Endothelial cell of umbilical vein (primary cell): ENCODE measurements around the gene ITGA1.
"Not testable (repeated sequence)": the region's sequence is repeated elsewhere in the genome, so short reads cannot be mapped to it uniquely, and the experiment has no call there.

Experiments used
- CTCF ChIP-seq, 2 donors: IDR thresholded peaks; 1 replicate in 1 of 2; 2 replicates in 1 of 2; pipeline ENCODE4 v1.5.1; 2011; ENCODE audit warnings: low read length in 2 of 2, mild to moderate bottlenecking in 2 of 2, moderate library complexity in 2 of 2, control low read depth in 1 of 2, inconsistent platforms in 1 of 2, low read depth in 1 of 2; ENCODE audit not compliant: insufficient read depth in 1 of 2; ENCODE audit errors: extremely low read depth in 1 of 2
- EZH2 ChIP-seq: IDR thresholded peaks from 2 replicates; pipeline ENCODE4 v1.6.1; 2012; ENCODE audit warnings: borderline replicate concordance, low read depth, mild to moderate bottlenecking, moderate library complexity, low read length, inconsistent platforms; ENCODE audit not compliant: severe bottlenecking
- MAX ChIP-seq: IDR thresholded peaks from 2 replicates; pipeline ENCODE4 v1.6.1; 2011; ENCODE audit not compliant: insufficient read depth, insufficient read length
- MYC ChIP-seq: IDR thresholded peaks from one replicate; pipeline ENCODE4 v1.6.1; 2011; ENCODE audit warnings: mild to moderate bottlenecking, low read depth, low read length
- POLR2A ChIP-seq: IDR thresholded peaks from 2 replicates; pipeline ENCODE4 v1.6.1; 2012; ENCODE audit warnings: low read depth, mild to moderate bottlenecking, control low read depth, low read length
- POLR2AphosphoS5 ChIP-seq: IDR thresholded peaks from 2 replicates; pipeline ENCODE4 v1.6.1; 2012; ENCODE audit warnings: low read depth, mild to moderate bottlenecking, control low read depth, low read length, moderate library complexity; ENCODE audit not compliant: insufficient read depth

GRCh38 chr5:52865991-52866390 lies 78.3 kb downstream of the ITGA1 start:
- TF ChIP-seq POLR2A; CTCF (IDR thresholded peaks at IDR 0.05; ENCODE audit: extremely low read depth in 1 of 2, insufficient read depth in 1 of 2, low read depth in 1 of 2, low read length in 2 of 2); POLR2AphosphoS5; EZH2; MAX; MYC: not testable (repeated sequence)
